IPS-15b (cell line): ENCODE measurements around the gene NINJ2.

Experiments used
- H3K27me3 ChIP-seq: one replicate; pipeline ENCODE4 v1.6.1; 2013; ENCODE audit warnings: low read length; ENCODE audit not compliant: control insufficient read depth, insufficient read depth
- H3K36me3 ChIP-seq: one replicate; pipeline ENCODE4 v1.6.1; 2013; ENCODE audit warnings: low read length; ENCODE audit not compliant: control insufficient read depth, insufficient read depth
- H3K4me1 ChIP-seq: one replicate; pipeline ENCODE4 v1.6.1; 2013; ENCODE audit warnings: mild to moderate bottlenecking, low read length; ENCODE audit not compliant: control insufficient read depth, insufficient read depth
- H3K4me3 ChIP-seq: one replicate; pipeline ENCODE4 v1.5.1; 2013; ENCODE audit warnings: low read depth, low read length
- H3K9ac ChIP-seq: one replicate; pipeline ENCODE4 v1.6.1; 2013; ENCODE audit warnings: low read depth, mild to moderate bottlenecking, low read length
- H3K9me3 ChIP-seq: one replicate; pipeline ENCODE4 v1.6.1; 2013; ENCODE audit warnings: mild to moderate bottlenecking, low read length; ENCODE audit not compliant: control insufficient read depth, insufficient read depth

NINJ2 gene

GRCh38 chr12:623172-623864 lies 39.9 kb downstream of the NINJ2 start:
- Histone ChIP-seq H3K36me3 (no peaks in the 10 kb centered on the region), H3K9ac (no peak overlapping the region), H3K27me3 (peaks cover 3% of the 10 kb centered on the region), H3K4me3 (no peak overlapping the region), H3K9me3 (no peaks in the 10 kb centered on the region), H3K4me1 (peaks cover 17% of the 10 kb centered on the region)

DNA sequence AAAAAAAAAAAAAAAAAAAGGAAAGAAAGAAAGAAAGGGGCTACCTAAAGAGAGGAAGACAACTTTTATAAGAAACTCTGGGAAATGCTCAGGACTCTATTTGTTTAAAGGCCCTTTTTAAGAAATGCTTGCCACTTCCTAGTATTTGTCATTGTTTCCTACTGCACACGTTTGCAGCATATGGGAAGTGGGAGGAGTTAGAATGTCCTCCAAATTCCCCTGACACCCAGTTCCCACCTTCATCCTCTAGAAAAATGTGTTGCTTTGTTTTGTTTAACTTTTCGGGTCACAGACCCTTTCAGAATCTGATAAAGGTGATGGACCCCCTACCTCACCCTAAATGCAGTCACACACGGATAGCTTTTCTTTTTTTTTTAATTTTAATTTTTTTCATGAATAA lies 40.8 kb downstream of the NINJ2 start:
- H3K4me3 ChIP-seq: no peak overlapping the region
- no peak overlapping the region for H3K9ac ChIP-seq
- H3K36me3 ChIP-seq: no peaks in the 10 kb centered on the region
- H3K9me3 ChIP-seq: no peaks in the 10 kb centered on the region
- peaks cover 17% of the 10 kb centered on the region for H3K4me1 ChIP-seq
- peaks cover 3% of the 10 kb centered on the region for H3K27me3 ChIP-seq

- Histone ChIP-seq H3K9me3 (no peaks in the 10 kb centered on the region), H3K4me1 (peaks cover 17% of the 10 kb centered on the region), H3K36me3 (no peaks in the 10 kb centered on the region), H3K9ac (no peak overlapping the region), H3K27me3 (no peaks in the 10 kb centered on the region), H3K4me3 (no peak overlapping the region)
Observed at GRCh38 chr12:619346-619745, 43.9 kb downstream of the NINJ2 start.

- Histone ChIP-seq H3K4me1 (peaks cover 9% of the 10 kb centered on the region), H3K4me3 (no peak overlapping the region), H3K9ac (no peak overlapping the region), H3K27me3 (no peaks in the 10 kb centered on the region), H3K36me3 (no peaks in the 10 kb centered on the region), H3K9me3 (no peaks in the 10 kb centered on the region)
Observed at GRCh38 chr12:618605-619004, 44.6 kb downstream of the NINJ2 start.

- no peak overlapping the region for H3K4me3 ChIP-seq
Observed at GRCh38 chr12:617304-617915, 45.8 kb downstream of the NINJ2 start.

DNA sequence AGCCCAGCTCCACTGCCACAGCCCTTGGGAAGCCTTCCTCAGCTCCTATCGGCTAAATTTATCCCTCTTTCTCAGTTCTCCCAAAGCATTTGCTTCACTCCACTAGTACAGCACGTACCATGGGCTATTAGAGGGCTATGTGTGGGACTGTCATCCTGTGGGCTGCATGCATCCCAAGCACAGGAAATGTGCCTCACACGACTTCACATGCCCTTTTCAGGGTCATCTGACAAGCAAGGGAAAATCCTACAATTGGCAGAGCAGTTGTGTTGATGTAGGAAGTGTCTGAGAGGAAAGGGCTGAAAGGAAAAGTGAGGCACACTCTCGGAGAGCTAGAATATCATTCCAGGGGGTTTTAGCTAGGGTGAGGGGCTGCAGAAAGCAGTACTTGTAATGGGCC lies 47.6 kb downstream of the NINJ2 start:
- H3K9me3 ChIP-seq: no peaks in the 10 kb centered on the region
- H3K27me3 ChIP-seq: no peaks in the 10 kb centered on the region
- no peak overlapping the region for H3K9ac ChIP-seq
- H3K36me3 ChIP-seq: no peaks in the 10 kb centered on the region
- H3K4me1 ChIP-seq: no peaks in the 10 kb centered on the region
- H3K4me3 ChIP-seq: no peak overlapping the region

More at GRCh38 chr12:617304-617915, 45.8 kb downstream of the NINJ2 start:
- H3K36me3 ChIP-seq: no peaks in the 10 kb centered on the region
- no peaks in the 10 kb centered on the region for H3K4me1 ChIP-seq
- no peaks in the 10 kb centered on the region for H3K27me3 ChIP-seq
- H3K9me3 ChIP-seq: no peaks in the 10 kb centered on the region
- no peak overlapping the region for H3K9ac ChIP-seq

- no peaks in the 10 kb centered on the region for H3K9me3 ChIP-seq
- H3K4me1 ChIP-seq: no peaks in the 10 kb centered on the region
- H3K36me3 ChIP-seq: no peaks in the 10 kb centered on the region
- H3K9ac ChIP-seq: no peak overlapping the region
- no peak overlapping the region for H3K4me3 ChIP-seq
- no peaks in the 10 kb centered on the region for H3K27me3 ChIP-seq
Observed at GRCh38 chr12:614411-614970, 48.8 kb downstream of the NINJ2 start.

DNA sequence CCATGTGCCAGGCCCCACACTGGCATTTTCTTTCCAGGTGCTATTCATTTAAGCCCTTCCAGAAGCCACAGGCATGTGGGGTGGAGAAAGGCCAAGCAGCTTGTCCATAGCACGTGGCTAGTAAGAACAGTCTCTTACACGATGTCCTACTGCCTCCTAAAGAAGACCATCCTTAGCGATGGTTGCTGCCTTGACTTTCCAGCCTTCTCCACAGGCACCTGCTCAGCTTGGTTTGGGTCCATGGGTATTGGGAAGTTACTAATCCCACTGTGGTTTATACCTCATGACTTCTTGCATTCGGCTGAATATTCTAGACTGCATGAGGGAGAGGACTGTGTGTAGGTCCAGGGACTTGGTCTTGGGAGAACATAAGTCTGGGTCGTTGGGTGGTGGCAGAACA lies 49.2 kb downstream of the NINJ2 start:
- no peaks in the 10 kb centered on the region for H3K36me3 ChIP-seq
- no peaks in the 10 kb centered on the region for H3K27me3 ChIP-seq
- H3K4me3 ChIP-seq: no peak overlapping the region
- H3K9me3 ChIP-seq: no peaks in the 10 kb centered on the region
- no peaks in the 10 kb centered on the region for H3K4me1 ChIP-seq
- no peak overlapping the region for H3K9ac ChIP-seq

- no peaks in the 10 kb centered on the region for H3K36me3 ChIP-seq
- no peak overlapping the region for H3K9ac ChIP-seq
- no peaks in the 10 kb centered on the region for H3K27me3 ChIP-seq
- H3K4me3 ChIP-seq: no peak overlapping the region
- H3K9me3 ChIP-seq: no peaks in the 10 kb centered on the region
- no peaks in the 10 kb centered on the region for H3K4me1 ChIP-seq
Observed at GRCh38 chr12:612886-613285, 50.4 kb downstream of the NINJ2 start.

- H3K4me3 ChIP-seq: no peak overlapping the region
- no peaks in the 10 kb centered on the region for H3K9me3 ChIP-seq
- H3K4me1 ChIP-seq: no peaks in the 10 kb centered on the region
- no peaks in the 10 kb centered on the region for H3K27me3 ChIP-seq
- H3K36me3 ChIP-seq: no peaks in the 10 kb centered on the region
- no peak overlapping the region for H3K9ac ChIP-seq
Observed at GRCh38 chr12:612293-612692, 51.0 kb downstream of the NINJ2 start.

DNA sequence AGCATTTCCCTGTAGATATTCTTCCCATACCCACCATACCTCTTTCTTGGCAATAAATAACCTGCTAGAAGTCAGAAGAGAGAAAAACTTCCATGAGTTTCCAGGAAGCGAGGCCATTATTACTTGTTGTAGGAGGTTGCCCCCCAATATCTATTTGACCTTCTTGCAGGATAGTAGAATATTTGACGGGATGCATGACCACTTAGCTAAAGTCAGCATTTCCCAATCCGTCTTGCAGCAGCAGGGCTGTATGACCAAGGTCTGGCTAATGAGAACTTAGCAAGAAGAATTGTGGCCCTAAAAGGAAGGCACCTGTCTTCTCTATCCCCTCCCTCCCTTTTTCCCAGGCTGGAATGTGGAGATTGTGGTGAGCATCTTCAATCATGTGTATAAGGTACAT lies 51.5 kb downstream of the NINJ2 start:
- Histone ChIP-seq H3K4me3 (no peak overlapping the region), H3K27me3 (no peaks in the 10 kb centered on the region), H3K4me1 (no peaks in the 10 kb centered on the region), H3K9me3 (no peaks in the 10 kb centered on the region), H3K9ac (no peak overlapping the region), H3K36me3 (no peaks in the 10 kb centered on the region)

GRCh38 chr12:608921-609320 lies 54.3 kb downstream of the NINJ2 start:
- Histone ChIP-seq H3K9ac (no peak overlapping the region), H3K4me1 (no peaks in the 10 kb centered on the region), H3K36me3 (no peaks in the 10 kb centered on the region), H3K4me3 (no peak overlapping the region), H3K27me3 (no peaks in the 10 kb centered on the region), H3K9me3 (no peaks in the 10 kb centered on the region)
